Osteocyte (in vitro differentiated cells): ENCODE data around the gene ECI1. TPM values are rescaled to one million over a fixed set of nuclear protein-coding genes. Genes with fewer than 3 reads are reported as not detected.

Source experiments
- DNase-seq: peaks from one replicate; pipeline ENCODE4 v3.0.0; 2021; ENCODE audit warnings: mixed read lengths; ENCODE audit not compliant: unreplicated experiment; ENCODE audit errors: extremely low spot score
- H3K27ac Mint-ChIP-seq: one replicate; pipeline ENCODE4 v1.8.0; 2021; ENCODE audit warnings: mild to moderate bottlenecking, mixed read lengths; ENCODE audit not compliant: unreplicated experiment
- H3K27me3 Mint-ChIP-seq: one replicate; pipeline ENCODE4 v1.8.0; 2021; ENCODE audit warnings: mixed read lengths; ENCODE audit not compliant: unreplicated experiment
- H3K36me3 Mint-ChIP-seq: one replicate; pipeline ENCODE4 v1.8.0; 2021; ENCODE audit warnings: mixed read lengths; ENCODE audit not compliant: unreplicated experiment
- H3K4me1 Mint-ChIP-seq: one replicate; pipeline ENCODE4 v1.8.0; 2021; ENCODE audit warnings: mixed read lengths; ENCODE audit not compliant: unreplicated experiment
- H3K4me3 Mint-ChIP-seq: one replicate; pipeline ENCODE4 v1.8.0; 2021; ENCODE audit warnings: mild to moderate bottlenecking, moderate library complexity, mixed read lengths; ENCODE audit not compliant: unreplicated experiment
- H3K9me3 Mint-ChIP-seq: one replicate; pipeline ENCODE4 v1.8.0; 2021; ENCODE audit warnings: mixed read lengths; ENCODE audit not compliant: unreplicated experiment
- CTCF ChIP-seq: fragments of 200-600 bp; sonication (generic); IDR thresholded peaks from 2 replicates; pipeline ENCODE4 v1.5.0; 2021; ENCODE audit warnings: antibody characterized with exemption, mild to moderate bottlenecking, moderate library complexity
- microRNA-seq: library from miRNA; unstranded; fragments of <30 nt; microRNA quantifications from one replicate; pipeline ENCODE4 v1.1.0, GENCODE V29; 2020; ENCODE audit not compliant: unreplicated experiment
- total RNA-seq: library from RNA; stranded (reverse); gene quantifications from 2 replicates; pipeline ENCODE4 v1.2.1, GENCODE V29; 2021

Gene ECI1
- total RNA-seq, 1 donor from 2014 or later, result 46.4 TPM

- Mint-ChIP-seq H3K9me3 (no peaks in the 10 kb centered on the region), H3K36me3 (no peaks in the 10 kb centered on the region), H3K4me3 (no peak overlapping the region), H3K27ac (no peak overlapping the region), H3K4me1 (no peaks in the 10 kb centered on the region), H3K27me3 (peaks cover 11% of the 10 kb centered on the region)
- no peak for TF ChIP-seq CTCF
- DNase-seq, result no peak
Measured at GRCh38 chr16:2194166-2194834, 57.1 kb downstream of the ECI1 start.

GRCh38 chr16:2191446-2191706, 60.0 kb downstream of the ECI1 start:
- no peak for DNase-seq
- Mint-ChIP-seq H3K4me3 (no peak overlapping the region), H3K36me3 (no peaks in the 10 kb centered on the region), H3K4me1 (no peaks in the 10 kb centered on the region), H3K27ac (no peak overlapping the region), H3K27me3 (peaks cover 6% of the 10 kb centered on the region), H3K9me3 (no peaks in the 10 kb centered on the region)
- TF ChIP-seq CTCF, result no peak

- DNase-seq, result no peak
- Mint-ChIP-seq H3K27me3 (peaks cover 6% of the 10 kb centered on the region), H3K9me3 (no peaks in the 10 kb centered on the region), H3K4me1 (no peaks in the 10 kb centered on the region), H3K36me3 (no peaks in the 10 kb centered on the region), H3K27ac (no peak overlapping the region), H3K4me3 (no peak overlapping the region)
- no peak for TF ChIP-seq CTCF
Measured at GRCh38 chr16:2190659-2191445, 60.5 kb downstream of the ECI1 start.

GRCh38 chr16:2190002-2190658, 61.3 kb downstream of the ECI1 start:
- no peaks in the 10 kb centered on the region for H3K9me3 Mint-ChIP-seq
- H3K27me3 Mint-ChIP-seq, result peaks cover 6% of the 10 kb centered on the region
- H3K4me3 Mint-ChIP-seq, result no peak overlapping the region
- TF ChIP-seq CTCF, result no peak
- H3K36me3 Mint-ChIP-seq, result no peaks in the 10 kb centered on the region
- no peak for DNase-seq
- H3K4me1 Mint-ChIP-seq, result no peaks in the 10 kb centered on the region
- no peak overlapping the region for H3K27ac Mint-ChIP-seq

Small RNA genes within 50 kb of the gene (microRNA-seq; reads per million reads assigned to microRNA genes)
- not detected for gene MIR3677
- gene MIR4717, result not detected

Other genes starting within 250 kb of the ECI1 start
- gene ZNF598, start 241.8 kb downstream of the ECI1 start, total RNA-seq, result 45.4 and 46.9 TPM in 2 replicates
- gene NPW, start 231.8 kb downstream of the ECI1 start, total RNA-seq, result 4.1 and 4.4 TPM in 2 replicates
- gene NHERF2, start 224.7 kb downstream of the ECI1 start, total RNA-seq, result 143 and 146 TPM in 2 replicates
- 22.2 and 24.3 TPM in 2 replicates for gene NTHL1, start 203.8 kb downstream of the ECI1 start, total RNA-seq
- gene TSC2, start 203.6 kb downstream of the ECI1 start, total RNA-seq, result 183 and 194 TPM in 2 replicates
- gene PKD1, start 115.7 kb downstream of the ECI1 start, total RNA-seq, result 169 and 188 TPM in 2 replicates
- 2.0 and 3.4 TPM in 2 replicates for gene RAB26, start 103.0 kb downstream of the ECI1 start, total RNA-seq
- gene TRAF7, start 95.8 kb downstream of the ECI1 start, total RNA-seq, result 78.1 and 84.9 TPM in 2 replicates
- 2.4 and 3.7 TPM in 2 replicates for gene CASKIN1, start 55.0 kb downstream of the ECI1 start, total RNA-seq
- 57.6 and 60.2 TPM in 2 replicates for gene MLST8, start 46.1 kb downstream of the ECI1 start, total RNA-seq
- 6.6 and 10.1 TPM in 2 replicates for gene BRICD5, start 40.7 kb downstream of the ECI1 start, total RNA-seq
- gene PGP, start 36.7 kb downstream of the ECI1 start, total RNA-seq, result 14.1 and 15.0 TPM in 2 replicates
- gene E4F1, start 28.0 kb downstream of the ECI1 start, total RNA-seq, result 24.3 and 26.9 TPM in 2 replicates
- 1.2 and 1.7 TPM in 2 replicates for gene DNASE1L2, start 15.1 kb downstream of the ECI1 start, total RNA-seq
- gene RNPS1, start 16.5 kb upstream of the ECI1 start, total RNA-seq, result 140 and 149 TPM in 2 replicates
- 20.4 and 21.0 TPM in 2 replicates for gene ABCA3, start 89.1 kb upstream of the ECI1 start, total RNA-seq
- gene CCNF, start 177.9 kb upstream of the ECI1 start, total RNA-seq, result 8.0 and 10.0 TPM in 2 replicates
- 4.4 and 6.7 TPM in 2 replicates for gene TEDC2, start 208.5 kb upstream of the ECI1 start, total RNA-seq
- 1.4 and 1.8 TPM in 2 replicates for gene NTN3, start 219.7 kb upstream of the ECI1 start, total RNA-seq
- gene TBC1D24, start 223.5 kb upstream of the ECI1 start, total RNA-seq, result 15.4 and 17.4 TPM in 2 replicates